D721Med (cell line): ENCODE measurements around the gene C5orf24.

Source experiments
- DNase-seq: peaks from one replicate; pipeline ENCODE4 v3.0.0; 2011; ENCODE audit warnings: low spot score; ENCODE audit not compliant: insufficient read length
- FAIRE-seq: peaks from 2 replicates; lab custom pipeline; 2011; peaks lifted over from hg19 to GRCh38; lab: Jason Lieb, UNC
- CTCF ChIP-seq: IDR thresholded peaks from 2 replicates; pipeline ENCODE4 v1.5.1; 2012; ENCODE audit warnings: mild to moderate bottlenecking, control low read depth; ENCODE audit not compliant: insufficient read depth; ENCODE audit errors: missing control alignments

C5orf24 gene

GRCh38 chr5:134893748-134894505 lies 48.2 kb downstream of the C5orf24 start:
- FAIRE-seq (no peak), DNase-seq (no peak)
- TF ChIP-seq CTCF: no peak

- no peak for TF ChIP-seq CTCF
- peak; percentile 32 for DNase-seq
- no peak for FAIRE-seq
These were observed 56.5 kb downstream of the C5orf24 start for GRCh38 chr5:134902071-134902801.

GRCh38 chr5:134904610-134905245 lies 59.0 kb downstream of the C5orf24 start, which contains the start of gene PCBD2:
TSS of gene PCBD2 (plus strand) at chr5:134905131. CDS start at chr5:134905140, 9 bp downstream.
- TF ChIP-seq CTCF: peak; percentile 71
- DNase-seq (peak; percentile 58), FAIRE-seq (no peak)

- no peak for FAIRE-seq
- DNase-seq: no peak
- peak; percentile 76 for TF ChIP-seq CTCF
These were observed 59.7 kb downstream of the C5orf24 start for GRCh38 chr5:134905246-134905996.

GRCh38 chr5:134906811-134907210 lies 61.0 kb downstream of the C5orf24 start:
- DNase-seq: no peak
- FAIRE-seq: no peak
- TF ChIP-seq CTCF: no peak
